GM12878 (cell line): ENCODE data around the gene ARHGAP27. TPM values are rescaled to one million over a fixed set of nuclear protein-coding genes. Genes with fewer than 3 reads are reported as not detected.
"Not testable (repeated sequence)": the region's sequence is repeated elsewhere in the genome, so short reads cannot be mapped to it uniquely, and the experiment has no call there.

Experiments used
- ATAC-seq: fragments of 200-7000 bp; cut with Tn5 transposase; 3 replicates; pipeline ENCODE4 v1.9.1; 2020; ENCODE audit warnings: mild to moderate bottlenecking, moderate library complexity
- BruUV-seq: library from RNA; stranded (reverse); fragments of 400-500 nt; replicated peaks from 2 replicates; lab custom pipeline; 2021; lab: Mats Ljungman, UMichigan
- CTCF ChIA-PET: fragments of 300-600 bp; sonication (Branson Sonifier 250); formaldehyde crosslinking; extraction: SDS; loops from one replicate; lab custom pipeline; 2021; ENCODE audit warnings: inconsistent platforms; lab: Yijun Ruan, JAX
- POLR2A ChIA-PET: fragments of 350-600 bp; formaldehyde crosslinking; extraction: SDS; loops from one replicate; lab custom pipeline; 2021; ENCODE audit warnings: inconsistent platforms; lab: Charles Lee
- RAD21 ChIA-PET: fragments of 300-600 bp; sonication (Branson Sonifier 250); formaldehyde crosslinking; loops from one replicate; lab custom pipeline; 2023; ENCODE audit warnings: antibody characterized with exemption; ENCODE audit not compliant: unreplicated experiment; lab: Charles Lee
- SMC1A ChIA-PET: fragments of 300-600 bp; sonication (Branson Sonifier 250); formaldehyde crosslinking; loops from one replicate; lab custom pipeline; 2023; ENCODE audit not compliant: unreplicated experiment, uncharacterized antibody; lab: Charles Lee
- DNase-seq: peaks from one replicate; pipeline ENCODE4 v3.0.0-alpha.2; 2011; ENCODE audit warnings: low read depth, low spot score
- FAIRE-seq: peaks from 3 replicates; lab custom pipeline; 2011; peaks lifted over from hg19 to GRCh38; lab: Jason Lieb, UNC
- H2AFZ ChIP-seq: 2 replicates; pipeline ENCODE4 v1.6.0; 2011; ENCODE audit warnings: low read depth, low read length, control low read depth; ENCODE audit not compliant: control insufficient read depth
- H3K27ac ChIP-seq: 2 replicates; pipeline ENCODE4 v1.5.1; 2011; ENCODE audit warnings: control low read depth; ENCODE audit not compliant: control insufficient read depth, insufficient read depth
- H3K27me3 ChIP-seq, 2 experiments: replicated peaks in 1 of 2; 2 replicates each; pipeline versions ENCODE4 v1.6.0 to v1.6.1; 2011; ENCODE audit warnings: low read length in 1 of 2; ENCODE audit not compliant: control insufficient read depth in 2 of 2, insufficient read depth in 2 of 2
- H3K36me3 ChIP-seq, 2 experiments: 2 replicates each; pipeline ENCODE4 v1.5.1; 2011; ENCODE audit warnings: low read length in 1 of 2; ENCODE audit not compliant: control insufficient read depth in 2 of 2, insufficient read depth in 2 of 2
- H3K4me1 ChIP-seq: 2 replicates; pipeline ENCODE4 v1.6.1; 2011; ENCODE audit warnings: mild to moderate bottlenecking, low read length, moderate library complexity, mixed read lengths; ENCODE audit not compliant: control insufficient read depth, insufficient read depth
- H3K4me2 ChIP-seq: 2 replicates; pipeline ENCODE4 v1.6.0; 2011; ENCODE audit warnings: control low read depth; ENCODE audit not compliant: control insufficient read depth, insufficient read depth
- H3K4me3 ChIP-seq: fragments of 200-600 bp; sonication (generic); 2 replicates; pipeline ENCODE4 v1.5.1; 2016
- H3K79me2 ChIP-seq: 2 replicates; pipeline ENCODE4 v1.6.0; 2011; ENCODE audit warnings: low read length; ENCODE audit not compliant: control insufficient read depth, insufficient read depth
- H3K9ac ChIP-seq: 2 replicates; pipeline ENCODE4 v1.8.0; 2011; ENCODE audit warnings: low read length, control low read depth, mixed read lengths; ENCODE audit not compliant: control insufficient read depth, insufficient read depth
- H3K9me3 ChIP-seq: replicated peaks from 3 replicates; pipeline ENCODE4 v1.5.1; 2011; ENCODE audit warnings: mild to moderate bottlenecking, low read length; ENCODE audit not compliant: control insufficient read depth, insufficient read depth
- H4K20me1 ChIP-seq: 2 replicates; pipeline ENCODE4 v1.6.0; 2011; ENCODE audit not compliant: control insufficient read depth, insufficient read depth
- WGBS: methylation state at CpG from one replicate; pipeline ENCODE4 v1.1.6; 2016; ENCODE audit warnings: low lambda C conversion rate; ENCODE audit not compliant: insufficient replicate concordance, insufficient coverage; ENCODE audit errors: missing lambda C conversion rate; 5-methylcytosine and 5-hydroxymethylcytosine counted together
- in situ Hi-C: fragments of 300-500 bp; cut with MboI; formaldehyde crosslinking; loops from 9 replicates; pipeline ENCODE4 v1.14.3; 2018; ENCODE audit warnings: mixed read lengths
- intact Hi-C: fragments of 100-400 bp; cut with micrococcal nuclease; formaldehyde crosslinking; loops from one replicate; pipeline ENCODE4 v1.14.2; 2022; ENCODE audit not compliant: unreplicated experiment
- polyA plus RNA-seq, 11 experiments: library from polyadenylated mRNA; depleted of rRNA in 4 of 11; unstranded in 6 of 11; stranded (reverse) in 5 of 11; fragments of >200 nt; fragmentation: Nextera tagmentation in 4 of 11; fragmentation: Illumina TruSeq in 1 of 11; extraction: Ambion mirVana in 4 of 11; extraction: Trizol in 1 of 11; gene quantifications; 1 replicate in 1 of 11; 2 replicates in 10 of 11; pipeline versions ENCODE4 v1.2.1 to v1.2.3, GENCODE V29; 2011 to 2016; ENCODE audit warnings: inconsistent platforms in 2 of 11, missing spikeins in 2 of 11, low read depth in 1 of 11
- total RNA-seq, 4 experiments: library from RNA; depleted of rRNA in 3 of 4; stranded (reverse); fragments of >200 nt in 3 of 4; fragmentation: Illumina TruSeq in 1 of 4; extraction: Trizol in 1 of 4; gene quantifications; 2 replicates each; pipeline versions ENCODE4 v1.2.1 to v1.2.3, GENCODE V29; 2013 to 2021

The ARHGAP27 gene
- total and polyA plus RNA-seq, 10 of the 15 experiments (the other 5 are each of a cell fraction or from before 2014, with no cell fraction given), result 0.64 to 45.7 (median 17.7) TPM

DNA sequence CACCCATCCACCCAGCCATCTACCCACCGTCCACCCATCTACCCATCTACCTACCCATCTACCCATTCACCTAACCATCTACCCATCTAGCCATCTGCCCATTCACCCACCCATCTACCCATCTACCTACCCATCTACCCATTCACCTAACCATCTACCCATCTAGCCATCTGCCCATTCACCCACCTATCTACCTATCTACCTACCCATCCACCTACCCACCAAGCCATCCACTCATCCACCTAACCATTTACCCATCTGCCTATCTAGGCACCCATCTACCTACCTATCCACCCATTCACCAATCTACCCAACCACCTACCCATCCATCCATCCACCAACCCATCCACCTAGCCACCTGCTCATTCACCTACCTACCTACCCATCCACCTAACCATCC lies 16.6 kb upstream of the ARHGAP27 start:
- H3K79me2 ChIP-seq, H3K4me1 ChIP-seq, H2AFZ ChIP-seq, intact Hi-C loops, H3K27me3 ChIP-seq, in situ Hi-C loops, DNase-seq, H3K36me3 ChIP-seq, RAD21 ChIA-PET, H3K27ac ChIP-seq, H3K4me2 ChIP-seq, BruUV-seq, CTCF ChIA-PET, H4K20me1 ChIP-seq, H3K9me3 ChIP-seq, H3K9ac ChIP-seq, H3K4me3 ChIP-seq, ATAC-seq, POLR2A ChIA-PET, SMC1A ChIA-PET, FAIRE-seq: not testable (repeated sequence)
- WGBS, result 100% methylated on average over 1 of the region's 1 CpG

DNA sequence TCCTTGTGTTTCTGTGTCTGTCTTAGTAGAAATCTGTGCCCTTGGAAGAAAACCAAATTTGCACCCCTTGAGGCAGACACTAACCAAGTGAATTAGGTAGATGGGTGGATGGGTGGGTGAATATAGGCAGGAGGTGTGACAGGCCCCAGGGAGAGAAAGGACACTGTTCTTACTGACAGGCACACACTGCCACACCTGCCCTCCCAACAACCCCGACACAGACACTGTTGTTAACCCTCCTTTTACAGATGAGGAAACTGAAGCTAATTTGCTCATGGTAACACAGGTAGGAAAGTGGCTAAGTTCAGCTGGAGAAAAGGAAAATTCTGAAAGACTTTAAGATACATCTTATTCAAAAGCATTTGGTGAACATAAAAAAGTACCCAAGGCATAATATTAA lies 15.8 kb upstream of the ARHGAP27 start:
- H3K9me3 ChIP-seq, H3K9ac ChIP-seq, in situ Hi-C loops, BruUV-seq, DNase-seq, H3K36me3 ChIP-seq, intact Hi-C loops, H3K4me2 ChIP-seq, FAIRE-seq, POLR2A ChIA-PET, H3K79me2 ChIP-seq, RAD21 ChIA-PET, H3K27me3 ChIP-seq, CTCF ChIA-PET, H2AFZ ChIP-seq, SMC1A ChIA-PET, H3K27ac ChIP-seq, H4K20me1 ChIP-seq, ATAC-seq, H3K4me3 ChIP-seq, H3K4me1 ChIP-seq: not testable (repeated sequence)
- WGBS, result 100% methylated on average over 1 of the region's 1 CpG

DNA sequence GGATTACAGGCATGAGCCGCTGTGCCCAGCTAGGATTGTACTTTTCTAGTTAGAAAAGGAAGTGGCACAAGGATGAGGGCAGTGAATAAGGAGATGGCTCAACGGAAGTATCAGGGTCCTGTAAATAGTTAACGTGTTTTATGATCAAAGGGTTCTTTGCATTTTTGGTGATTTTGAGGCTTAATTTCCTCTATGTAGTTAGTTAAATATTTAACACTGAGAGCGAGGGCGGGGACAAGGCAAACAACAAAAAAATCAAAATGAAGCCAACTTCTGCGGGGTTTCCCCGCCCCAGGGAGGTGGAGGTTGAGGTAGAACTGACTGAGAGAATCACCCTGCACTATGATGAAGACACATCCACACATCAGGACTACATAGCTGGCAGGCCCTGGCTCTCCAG lies 15.4 kb upstream of the ARHGAP27 start:
- SMC1A ChIA-PET, FAIRE-seq, H3K9ac ChIP-seq, ATAC-seq, RAD21 ChIA-PET, H3K79me2 ChIP-seq, BruUV-seq, in situ Hi-C loops, POLR2A ChIA-PET, H3K4me2 ChIP-seq, H3K36me3 ChIP-seq, DNase-seq, H2AFZ ChIP-seq, H3K4me3 ChIP-seq, H3K4me1 ChIP-seq, H3K27me3 ChIP-seq, CTCF ChIA-PET, intact Hi-C loops, H3K27ac ChIP-seq, H4K20me1 ChIP-seq, H3K9me3 ChIP-seq: not testable (repeated sequence)
- 94% methylated on average over 7 of the region's 7 CpGs for WGBS

DNA sequence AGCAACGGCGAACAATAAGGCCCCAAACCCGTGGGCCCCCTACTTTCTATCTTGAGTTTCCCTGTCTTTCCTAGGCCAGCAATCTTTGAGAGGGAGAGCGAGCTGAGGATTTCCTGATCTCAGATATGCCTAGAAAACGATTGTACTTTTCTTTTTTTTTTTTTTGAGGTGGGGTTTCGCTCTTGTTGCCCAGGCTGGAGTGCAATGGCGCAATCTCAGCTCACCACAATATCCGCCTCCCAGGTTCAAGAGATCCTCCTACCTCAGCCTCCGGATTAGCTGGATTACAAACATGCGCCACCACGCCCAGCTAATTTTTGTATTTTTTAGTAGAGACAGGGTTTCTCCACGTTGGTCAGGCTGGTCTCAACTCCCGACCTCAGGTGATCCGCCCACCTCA lies 15.0 kb upstream of the ARHGAP27 start:
- ChIA-PET POLR2A (interaction anchor here (0.6 kb wide), 1 partner anchor 72 kb away, joined by 3 read pairs; no protein-coding TSS in a partner anchor), CTCF (interaction anchor here (0.6 kb wide), 1 partner anchor 63 kb away, joined by 4 read pairs; no protein-coding TSS in a partner anchor)
- H3K4me1 ChIP-seq, DNase-seq, intact Hi-C loops, BruUV-seq, H2AFZ ChIP-seq, H3K27me3 ChIP-seq, H3K9ac ChIP-seq, ATAC-seq, H3K36me3 ChIP-seq, H3K27ac ChIP-seq, SMC1A ChIA-PET, H3K9me3 ChIP-seq, RAD21 ChIA-PET, FAIRE-seq, in situ Hi-C loops, H3K79me2 ChIP-seq, H4K20me1 ChIP-seq, H3K4me2 ChIP-seq, H3K4me3 ChIP-seq: not testable (repeated sequence)
- 100% methylated on average over 12 of the region's 14 CpGs for WGBS
